ENCODE measurements around the gene MFAP2.
A peak's percentile ranks its signal among the peaks of the same experiment; 100 is the strongest.

MFAP2 gene

DNA sequence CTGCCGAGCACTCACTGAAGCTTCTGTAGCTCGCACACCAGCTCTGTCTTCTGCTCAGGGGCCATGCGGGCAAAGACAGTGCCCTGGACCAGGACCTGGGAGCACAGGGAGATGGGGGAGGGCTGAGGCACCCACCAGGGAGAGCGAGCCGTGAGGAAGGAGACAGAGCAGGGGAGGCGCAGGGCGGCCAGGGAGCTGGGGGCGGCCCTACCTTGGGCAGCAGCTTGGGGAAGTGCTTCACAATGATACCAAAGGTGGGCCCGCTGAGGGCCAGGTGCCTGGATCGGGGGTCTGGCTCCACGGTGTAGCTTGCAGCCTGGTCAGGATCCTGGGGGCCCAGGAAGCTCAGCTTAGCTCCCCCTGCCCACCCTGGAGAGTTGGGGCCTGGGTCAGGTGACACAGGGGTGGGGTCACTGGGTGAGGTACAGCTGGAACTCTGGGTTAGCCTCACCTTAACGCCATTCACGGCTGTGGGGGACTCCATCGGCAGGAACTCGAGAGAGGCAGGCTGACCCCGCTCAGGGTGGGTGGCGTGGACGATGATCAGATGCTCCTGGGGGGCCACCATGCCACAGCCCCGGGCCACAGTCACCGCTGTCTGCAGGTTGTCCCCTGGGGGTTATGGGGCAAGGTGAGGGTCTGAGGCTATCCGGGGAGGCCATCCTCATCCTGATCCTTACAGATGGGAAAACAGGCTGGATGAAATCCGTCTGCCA is 9.4 kb upstream of the MFAP2 start:
- peaks cover 4% of the 10 kb centered on the region for H3K4me1 Mint-ChIP-seq
- TF ChIP-seq, protein P1, sequence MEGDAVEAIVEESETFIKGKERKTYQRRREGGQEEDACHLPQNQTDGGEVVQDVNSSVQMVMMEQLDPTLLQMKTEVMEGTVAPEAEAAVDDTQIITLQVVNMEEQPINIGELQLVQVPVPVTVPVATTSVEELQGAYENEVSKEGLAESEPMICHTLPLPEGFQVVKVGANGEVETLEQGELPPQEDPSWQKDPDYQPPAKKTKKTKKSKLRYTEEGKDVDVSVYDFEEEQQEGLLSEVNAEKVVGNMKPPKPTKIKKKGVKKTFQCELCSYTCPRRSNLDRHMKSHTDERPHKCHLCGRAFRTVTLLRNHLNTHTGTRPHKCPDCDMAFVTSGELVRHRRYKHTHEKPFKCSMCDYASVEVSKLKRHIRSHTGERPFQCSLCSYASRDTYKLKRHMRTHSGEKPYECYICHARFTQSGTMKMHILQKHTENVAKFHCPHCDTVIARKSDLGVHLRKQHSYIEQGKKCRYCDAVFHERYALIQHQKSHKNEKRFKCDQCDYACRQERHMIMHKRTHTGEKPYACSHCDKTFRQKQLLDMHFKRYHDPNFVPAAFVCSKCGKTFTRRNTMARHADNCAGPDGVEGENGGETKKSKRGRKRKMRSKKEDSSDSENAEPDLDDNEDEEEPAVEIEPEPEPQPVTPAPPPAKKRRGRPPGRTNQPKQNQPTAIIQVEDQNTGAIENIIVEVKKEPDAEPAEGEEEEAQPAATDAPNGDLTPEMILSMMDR (IDR thresholded peaks at IDR 0.05): no peak

DNA sequence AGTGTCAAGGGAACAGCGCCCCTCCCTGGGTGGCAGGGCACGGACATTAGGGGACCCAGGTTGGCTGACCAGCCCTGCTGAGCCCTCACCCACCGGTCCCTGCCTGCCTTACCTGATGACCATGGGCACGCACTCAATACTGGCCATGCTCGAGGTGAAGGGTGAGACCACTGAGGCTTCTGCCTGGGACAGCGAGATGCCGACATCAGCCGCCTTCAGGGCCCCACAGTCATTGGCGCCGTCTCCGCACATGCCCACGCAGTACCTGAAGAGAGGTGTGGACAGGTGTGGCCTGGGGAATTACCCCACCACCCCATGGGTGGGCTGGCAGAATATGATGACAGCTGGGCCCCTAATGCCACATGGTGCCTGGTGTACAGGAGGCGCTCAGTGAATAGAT is 7.8 kb upstream of the MFAP2 start:
- no peak overlapping the region for H3K27ac Mint-ChIP-seq

More for the DNA sequence above, 9.4 kb upstream of the MFAP2 start:
- Mint-ChIP-seq H3K27ac (no peak overlapping the region), H3K27me3 (ENCODE audit: low read depth, poor library complexity) (no peaks in the 10 kb centered on the region), H3K9me3 (no peaks in the 10 kb centered on the region), H3K4me3 (no peak overlapping the region), H3K36me3 (ENCODE audit: low read depth) (no peaks in the 10 kb centered on the region)
- no peak for DNase-seq

DNA sequence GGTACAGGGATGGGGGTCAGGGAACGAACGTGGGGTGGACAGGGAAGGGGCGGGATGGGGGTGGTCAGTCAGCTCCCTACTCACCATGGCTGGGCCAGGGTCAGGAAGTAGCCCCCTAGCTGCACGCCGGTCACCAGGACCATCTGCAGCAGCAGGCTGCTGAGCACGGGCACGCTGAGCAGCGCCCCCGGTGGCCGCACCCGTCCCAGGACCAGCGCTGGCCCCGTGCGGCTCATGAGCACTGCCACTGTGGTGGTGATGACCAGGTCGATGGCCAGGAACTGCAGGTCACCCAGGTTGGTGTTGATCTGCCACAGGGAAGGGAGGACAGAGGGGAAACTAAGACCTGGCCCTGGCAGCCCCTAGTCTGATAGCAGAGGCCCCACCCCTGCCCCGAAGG is 6.5 kb upstream of the MFAP2 start:
- TF ChIP-seq, protein P1 (IDR thresholded peaks at IDR 0.05): peak; percentile 59
- Mint-ChIP-seq H3K9me3 (no peaks in the 10 kb centered on the region), H3K27ac (no peak overlapping the region), H3K36me3 (ENCODE audit: low read depth) (no peaks in the 10 kb centered on the region), H3K4me1 (peaks cover 24% of the 10 kb centered on the region), H3K4me3 (no peak overlapping the region), H3K27me3 (ENCODE audit: low read depth, poor library complexity) (no peaks in the 10 kb centered on the region)
- DNase-seq: peak; percentile 68

More for the DNA sequence above, 7.8 kb upstream of the MFAP2 start:
- DNase-seq: no peak
- H3K9me3 Mint-ChIP-seq: no peaks in the 10 kb centered on the region
- no peak overlapping the region for H3K4me3 Mint-ChIP-seq
- no peaks in the 10 kb centered on the region for H3K36me3 Mint-ChIP-seq (ENCODE audit: low read depth)
- TF ChIP-seq, protein P1 (IDR thresholded peaks at IDR 0.05): no peak
- H3K4me1 Mint-ChIP-seq: peaks cover 11% of the 10 kb centered on the region
- H3K27me3 Mint-ChIP-seq (ENCODE audit: low read depth, poor library complexity): no peaks in the 10 kb centered on the region

DNA sequence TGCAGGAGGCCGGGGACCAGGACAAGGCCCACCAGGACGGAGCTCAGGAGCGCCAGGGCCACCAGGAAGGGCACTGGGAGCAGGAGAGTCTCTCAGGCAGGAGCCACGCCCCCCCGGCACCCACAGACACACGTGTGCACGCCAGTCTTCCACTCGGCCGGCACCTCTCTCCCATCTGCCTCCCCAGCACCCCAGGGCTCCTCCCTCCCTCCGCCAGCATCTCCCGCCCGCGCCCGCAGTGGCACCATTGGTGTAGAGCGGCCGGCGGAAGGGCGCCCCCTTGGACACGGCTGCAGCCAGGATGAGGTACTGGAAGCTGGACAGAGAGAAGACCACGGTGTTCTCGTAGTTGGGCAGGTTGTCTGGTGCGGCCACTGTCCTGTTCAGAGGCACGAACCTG is 6.1 kb upstream of the MFAP2 start:
- peaks cover 27% of the 10 kb centered on the region for H3K4me1 Mint-ChIP-seq
- TF ChIP-seq, protein P1 (IDR thresholded peaks at IDR 0.05): no peak

DNA sequence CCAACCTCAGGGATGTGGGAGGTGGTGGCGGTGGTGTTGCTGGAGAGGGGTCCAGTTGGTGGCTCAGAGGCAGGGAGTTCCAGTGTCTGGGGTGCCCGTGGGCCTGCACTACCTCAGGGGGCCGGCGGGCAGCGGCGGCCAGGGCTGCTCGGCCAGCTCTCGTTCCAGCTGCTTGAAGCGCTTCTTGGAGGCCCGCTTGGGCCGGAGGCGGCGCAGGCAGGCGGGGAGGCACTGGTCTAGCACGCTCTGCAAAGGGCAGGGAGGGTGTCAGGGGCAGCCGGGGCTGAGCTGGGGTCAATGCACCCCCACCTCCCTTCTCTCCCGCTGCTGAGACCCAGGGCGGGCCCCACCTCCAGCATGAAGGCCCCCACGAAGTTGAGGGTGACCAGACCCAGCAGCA is 5.7 kb upstream of the MFAP2 start:
- Mint-ChIP-seq H3K27me3 (ENCODE audit: low read depth, poor library complexity) (peaks cover 3% of the 10 kb centered on the region), H3K4me3 (no peak overlapping the region)

More for the DNA sequence above, 6.1 kb upstream of the MFAP2 start:
- Mint-ChIP-seq H3K27ac (no peak overlapping the region), H3K36me3 (ENCODE audit: low read depth) (no peaks in the 10 kb centered on the region), H3K9me3 (no peaks in the 10 kb centered on the region), H3K27me3 (ENCODE audit: low read depth, poor library complexity) (peaks cover 1% of the 10 kb centered on the region), H3K4me3 (no peak overlapping the region)
- DNase-seq: no peak

More for the DNA sequence above, 5.7 kb upstream of the MFAP2 start:
- Mint-ChIP-seq H3K4me1 (peaks cover 31% of the 10 kb centered on the region), H3K27ac (no peak overlapping the region), H3K36me3 (ENCODE audit: low read depth) (no peaks in the 10 kb centered on the region), H3K9me3 (no peaks in the 10 kb centered on the region)
- TF ChIP-seq, protein P1 (IDR thresholded peaks at IDR 0.05): no peak
- DNase-seq: no peak

Measured in nephron progenitor cell (in vitro differentiated cells).